Liver (tissue), 9 donors: ENCODE measurements around the gene RCL1. TPM values are rescaled to one million over a fixed set of nuclear protein-coding genes. Genes with fewer than 3 reads are reported as not detected.

Source experiments
- DNase-seq: peaks from one replicate; pipeline ENCODE4 v3.0.0-alpha.2; 2017; ENCODE audit warnings: low spot score
- H3K27ac ChIP-seq, 2 donors: one replicate each; pipeline ENCODE4 v1.7.0; 2013; ENCODE audit warnings: inconsistent platforms in 2 of 2, low read length in 2 of 2, control low read depth in 1 of 2, low read depth in 1 of 2, mild to moderate bottlenecking in 1 of 2
- H3K27me3 ChIP-seq, 4 donors: one replicate each; pipeline versions ENCODE4 v1.6.1 to v1.7.0; 2013; ENCODE audit warnings: low read length in 3 of 4, inconsistent platforms in 1 of 4, mild to moderate bottlenecking in 1 of 4, moderate library complexity in 1 of 4; ENCODE audit not compliant: control insufficient read depth in 4 of 4, insufficient read depth in 4 of 4
- H3K36me3 ChIP-seq, 4 donors: one replicate each; pipeline versions ENCODE4 v1.6.1 to v1.7.0; 2013; ENCODE audit warnings: low read length in 3 of 4, mild to moderate bottlenecking in 3 of 4, low read depth in 1 of 4, moderate library complexity in 1 of 4; ENCODE audit not compliant: control insufficient read depth in 4 of 4, insufficient read depth in 3 of 4
- H3K4me1 ChIP-seq, 4 donors: one replicate each; pipeline versions ENCODE4 v1.6.1 to v1.7.0; 2013; ENCODE audit warnings: low read length in 3 of 4, mild to moderate bottlenecking in 3 of 4, moderate library complexity in 1 of 4; ENCODE audit not compliant: control insufficient read depth in 4 of 4, insufficient read depth in 4 of 4
- H3K4me3 ChIP-seq, 3 donors: one replicate each; pipeline versions ENCODE4 v1.6.1 to v1.7.0; 2013; ENCODE audit warnings: low read length in 3 of 3, control low read depth in 1 of 3, low read depth in 1 of 3, mild to moderate bottlenecking in 1 of 3
- H3K9ac ChIP-seq, 2 donors: one replicate each; pipeline ENCODE4 v1.7.0; 2013; ENCODE audit warnings: low read length in 2 of 2, mild to moderate bottlenecking in 2 of 2, moderate library complexity in 2 of 2, control low read depth in 1 of 2, low read depth in 1 of 2
- H3K9me3 ChIP-seq, 4 donors: one replicate each; pipeline versions ENCODE4 v1.6.1 to v1.7.0; 2013; ENCODE audit warnings: low read length in 3 of 4; ENCODE audit not compliant: control insufficient read depth in 4 of 4
- ATF3 ChIP-seq: IDR thresholded peaks from 2 replicates; pipeline ENCODE4 v1.6.1; 2016; ENCODE audit warnings: antibody characterized with exemption
- EGR1 ChIP-seq, 2 donors: IDR thresholded peaks; 2 replicates each; pipeline ENCODE4 v1.6.1; 2016 to 2018; ENCODE audit warnings: antibody characterized with exemption in 2 of 2, low read depth in 2 of 2
- FOXA1 ChIP-seq: IDR thresholded peaks from 2 replicates; pipeline ENCODE4 v1.6.1; 2016; ENCODE audit warnings: antibody characterized with exemption
- FOXA2 ChIP-seq: IDR thresholded peaks from 2 replicates; pipeline ENCODE4 v1.6.1; 2016; ENCODE audit warnings: antibody characterized with exemption
- GABPA ChIP-seq, 2 donors: IDR thresholded peaks in 1 of 2; conservative IDR thresholded peaks in 1 of 2; 2 replicates each; pipeline ENCODE4 v1.6.1; 2016; ENCODE audit warnings: antibody characterized with exemption in 2 of 2, mild to moderate bottlenecking in 1 of 2, moderate library complexity in 1 of 2
- HNF4G ChIP-seq: IDR thresholded peaks from 2 replicates; pipeline ENCODE4 v1.6.1; 2016; ENCODE audit warnings: antibody characterized with exemption
- JUND ChIP-seq, 2 donors: IDR thresholded peaks; 2 replicates each; pipeline ENCODE4 v1.6.1; 2016; ENCODE audit warnings: antibody characterized with exemption in 2 of 2
- MAX ChIP-seq: IDR thresholded peaks from 2 replicates; pipeline ENCODE4 v1.6.1; 2016; ENCODE audit warnings: antibody characterized with exemption
- NR2F2 ChIP-seq: IDR thresholded peaks from 2 replicates; pipeline ENCODE4 v1.6.1; 2016; ENCODE audit warnings: antibody characterized with exemption
- RAD21 ChIP-seq, 2 donors: IDR thresholded peaks; 2 replicates each; pipeline ENCODE4 v1.6.1; 2016; ENCODE audit warnings: antibody characterized with exemption in 2 of 2, mild to moderate bottlenecking in 2 of 2
- REST ChIP-seq: IDR thresholded peaks from 2 replicates; pipeline ENCODE4 v1.6.1; 2016; ENCODE audit warnings: antibody characterized with exemption, mild to moderate bottlenecking
- RXRA ChIP-seq, 2 donors: IDR thresholded peaks; 2 replicates each; pipeline ENCODE4 v1.6.1; 2017 to 2018; ENCODE audit warnings: antibody characterized with exemption in 2 of 2, mild to moderate bottlenecking in 1 of 2
- SP1 ChIP-seq: IDR thresholded peaks from 2 replicates; pipeline ENCODE4 v1.6.1; 2018; ENCODE audit warnings: antibody characterized with exemption, mild to moderate bottlenecking
- ZBTB33 ChIP-seq: IDR thresholded peaks from 2 replicates; pipeline ENCODE4 v1.6.1; 2016; ENCODE audit warnings: antibody characterized with exemption
- WGBS: extraction: QIAGEN DNeasy Blood & Tissue Kit; methylation state at CpG from one replicate; pipeline ENCODE4 v1.1.7; 2013; 5-methylcytosine and 5-hydroxymethylcytosine counted together
- polyA plus RNA-seq, 2 donors: library from polyadenylated mRNA; stranded (reverse) in 1 of 2; unstranded in 1 of 2; fragments of 200-250 nt in 1 of 2; fragments of >200 nt in 1 of 2; fragmentation: Nextera tagmentation in 1 of 2; extraction: Ambion mirVana in 1 of 2; gene quantifications; one replicate each; pipeline versions ENCODE4 v1.2.1 to v1.2.3, GENCODE V29; 2013 to 2015
- total RNA-seq, 2 donors: library from RNA; depleted of rRNA; stranded (reverse); fragments of >200 nt; gene quantifications; one replicate each; pipeline ENCODE4 v1.2.3, GENCODE V29; 2014
- donor health status: healthy.
- donor health status: healthy.
- donor health status: healthy.
- donor health status: healthy.
- donor health status: healthy.

The RCL1 gene
- total and polyA plus RNA-seq, 4 donors = 52.2 to 121 (median 86.8) TPM

- Histone ChIP-seq H3K9ac (no peak overlapping the region), H3K27me3 (no peaks in the 10 kb centered on the region), H3K4me1 (no peaks in the 10 kb centered on the region), H3K9me3 (no peaks in the 10 kb centered on the region), H3K4me3 (no peak overlapping the region), H3K36me3 (no peaks in the 10 kb centered on the region), H3K27ac (no peak overlapping the region)
- WGBS = 97% methylated on average over 4 of the region's 4 CpGs
- DNase-seq = no peak
- TF ChIP-seq EGR1 (IDR thresholded peaks at IDR 0.05; ENCODE audit: low read depth in 2 of 2) (no peak), RXRA (IDR thresholded peaks at IDR 0.05) (no peak), RAD21 (IDR thresholded peaks at IDR 0.05) (no peak), ATF3 (no peak), NR2F2 (no peak), ZBTB33 (no peak), REST (no peak), FOXA2 (no peak), HNF4G (no peak), MAX (no peak), GABPA (IDR thresholded peaks at IDR 0.05 in 1 of 2, conservative IDR thresholded peaks at IDR 0.05 in 1 of 2) (no peak), SP1 (no peak), FOXA1 (no peak)
Measured at GRCh38 chr9:4875559-4875958, 82.8 kb downstream of the RCL1 start.

- WGBS = 96% methylated on average over 3 of the region's 3 CpGs
- TF ChIP-seq JUND (IDR thresholded peaks at IDR 0.05) = no peak
- H3K9ac ChIP-seq = no peak overlapping the region
Measured at GRCh38 chr9:4879115-4879558, 86.4 kb downstream of the RCL1 start.

More at GRCh38 chr9:4879115-4879558, 86.4 kb downstream of the RCL1 start:
- Histone ChIP-seq H3K4me3 (no peak overlapping the region), H3K27me3 (no peaks in the 10 kb centered on the region), H3K27ac (no peak overlapping the region), H3K9me3 (no peaks in the 10 kb centered on the region), H3K4me1 (no peaks in the 10 kb centered on the region), H3K36me3 (peaks cover 0 to under 1% (median 0%) of the 10 kb centered on the region in 4 donors)
- DNase-seq = no peak
